Endodermal cell (in vitro differentiated cells): Measurements from ENCODE around the gene TAF7L. TPM values are rescaled to one million over a fixed set of nuclear protein-coding genes. Genes with fewer than 3 reads are reported as not detected.
"Not testable (repeated sequence)": the region's sequence is repeated elsewhere in the genome, so short reads cannot be mapped to it uniquely, and the experiment has no call there.

Source experiments
- DNase-seq: peaks from one replicate; pipeline ENCODE4 v3.0.0-alpha.2; 2017
- H3K27ac ChIP-seq: 2 replicates; pipeline ENCODE4 v1.5.1; 2013; ENCODE audit warnings: mild to moderate bottlenecking, low read depth, low read length, moderate library complexity
- H3K27me3 ChIP-seq: 2 replicates; pipeline ENCODE4 v1.6.1; 2013; ENCODE audit warnings: mild to moderate bottlenecking, low read length, moderate library complexity; ENCODE audit not compliant: insufficient read depth, control insufficient read depth, poor library complexity, severe bottlenecking
- H3K36me3 ChIP-seq: 2 replicates; pipeline ENCODE4 v1.7.0; 2013; ENCODE audit warnings: mild to moderate bottlenecking, low read length, moderate library complexity; ENCODE audit not compliant: control insufficient read depth, insufficient read depth
- H3K4me1 ChIP-seq: one replicate; pipeline ENCODE4 v1.7.0; 2013; ENCODE audit warnings: low read length; ENCODE audit not compliant: control insufficient read depth, insufficient read depth
- H3K4me3 ChIP-seq: 2 replicates; pipeline ENCODE4 v1.5.1; 2013; ENCODE audit warnings: mild to moderate bottlenecking, low read length, moderate library complexity
- H3K9ac ChIP-seq: 2 replicates; pipeline ENCODE4 v1.6.1; 2013; ENCODE audit warnings: mild to moderate bottlenecking, low read length, moderate library complexity; ENCODE audit not compliant: poor library complexity, severe bottlenecking; ENCODE audit errors: extremely low read depth
- H3K9me3 ChIP-seq: 2 replicates; pipeline ENCODE4 v1.6.1; 2013; ENCODE audit warnings: mild to moderate bottlenecking, low read length, moderate library complexity; ENCODE audit not compliant: control insufficient read depth
- H3K27ac Mint-ChIP-seq: 2 replicates; pipeline ENCODE4 v1.8.0; 2020; ENCODE audit warnings: mixed read lengths
- H3K27me3 Mint-ChIP-seq: 2 replicates; pipeline ENCODE4 v1.8.0; 2021; ENCODE audit warnings: mild to moderate bottlenecking, mixed read lengths; ENCODE audit not compliant: insufficient read depth
- H3K36me3 Mint-ChIP-seq: 2 replicates; pipeline ENCODE4 v1.8.0; 2020; ENCODE audit warnings: low read depth, mixed read lengths
- H3K4me1 Mint-ChIP-seq: 2 replicates; pipeline ENCODE4 v1.8.0; 2020; ENCODE audit warnings: mixed read lengths
- H3K4me3 Mint-ChIP-seq: 2 replicates; pipeline ENCODE4 v1.8.0; 2020; ENCODE audit warnings: mild to moderate bottlenecking, moderate library complexity, mixed read lengths
- H3K9me3 Mint-ChIP-seq: 2 replicates; pipeline ENCODE4 v1.8.0; 2020; ENCODE audit warnings: mild to moderate bottlenecking, mixed read lengths
- CTCF ChIP-seq: fragments of 200-600 bp; sonication (generic); conservative IDR thresholded peaks from 2 replicates; pipeline ENCODE4 v1.5.0; 2021; ENCODE audit warnings: antibody characterized with exemption, mild to moderate bottlenecking
- WGBS, 2 experiments: methylation state at CpG; one replicate each; pipeline versions ENCODE4 v1.1.5 to v1.1.7; 2013; ENCODE audit warnings: missing lambda C conversion rate in 2 of 2, mixed read lengths in 1 of 2; ENCODE audit not compliant: insufficient coverage in 1 of 2, insufficient read length in 1 of 2; 5-methylcytosine and 5-hydroxymethylcytosine counted together
- long read RNA-seq, 4 experiments: library from polyadenylated mRNA in 2 of 4; library from RNA in 1 of 4; library from capped mRNA in 1 of 4; stranded (forward) in 3 of 4; unstranded in 1 of 4; transcript quantifications; one replicate each; pipeline ENCODE4 v2.0.0, GENCODE V29; 2020 to 2021; ENCODE audit warnings: inconsistent platforms in 1 of 4
- polyA plus RNA-seq, 2 experiments: library from polyadenylated mRNA; stranded (reverse); fragments of 50-300 nt; gene quantifications; one replicate each; pipeline ENCODE4 v1.2.3, GENCODE V29; 2013
- total RNA-seq, 2 donors: library from RNA; stranded (reverse); fragmentation: NEBNext Ultra II Directional in 1 of 2; extraction: Animal tissue kit (Norgen Biotek cat#: 25700) in 1 of 2; gene quantifications; 2 replicates in 1 of 2; 3 replicates in 1 of 2; pipeline ENCODE4 v1.2.1, GENCODE V29; 2021

Gene TAF7L
- total RNA-seq, result under 1 TPM; 0.15 to 0.22 TPM
- 0.53 TPM for polyA plus RNA-seq (2013, experiment 1 of 2)
- polyA plus RNA-seq (2013, experiment 2 of 2), result 0.25 TPM
- long read RNA-seq, experiment 1, result 0 reads
- long read RNA-seq, experiment 2, result 0 reads
- long read RNA-seq, experiment 3, result 0 reads
- long read RNA-seq, experiment 4, result 0 reads

- Histone ChIP-seq H3K4me3 (no peak within 1 kb of the TSS), H3K27me3 (no peaks in the 10 kb centered on the region), H3K9ac (no peak within 1 kb of the TSS), H3K27ac (no peak within 1 kb of the TSS), H3K9me3 (no peaks in the 10 kb centered on the region), H3K36me3 (no peaks in the 10 kb centered on the region), H3K4me1 (no peaks in the 10 kb centered on the region)
- WGBS, 2 experiments, result 50 to 91% methylated on average over 13 to 74 of the region's 75 CpGs
- no peak for TF ChIP-seq CTCF
- no peaks in the 10 kb centered on the region for H3K4me1 Mint-ChIP-seq
- H3K36me3 Mint-ChIP-seq, result peaks cover 2% of the 10 kb centered on the region
- no peak for DNase-seq
- H3K4me3 Mint-ChIP-seq, result no peak within 1 kb of the TSS
- H3K9me3 Mint-ChIP-seq, result peaks cover 50% of the 10 kb centered on the region
- H3K27ac Mint-ChIP-seq, result no peak within 1 kb of the TSS
- peaks cover 28% of the 10 kb centered on the region for H3K27me3 Mint-ChIP-seq
Observed at GRCh38 chrX:101290957-101291603, at the start of gene TAF7L. TSS of gene TAF7L (minus strand) at chrX:101291334. CDS start at chrX:101287543, 3,791 bp downstream.

GRCh38 chrX:101337776-101338271 lies 46.7 kb upstream of the TAF7L start:
- no peak for TF ChIP-seq CTCF
- DNase-seq, result no peak
- Histone ChIP-seq H3K9ac (no peak overlapping the region), H3K27ac (no peak overlapping the region), H3K9me3 (no peaks in the 10 kb centered on the region), H3K36me3 (no peaks in the 10 kb centered on the region), H3K4me3 (no peak overlapping the region), H3K4me1 (no peaks in the 10 kb centered on the region), H3K27me3 (no peaks in the 10 kb centered on the region)
- Mint-ChIP-seq H3K4me3 (no peak overlapping the region), H3K27ac (no peak overlapping the region), H3K4me1 (no peaks in the 10 kb centered on the region), H3K27me3 (no peaks in the 10 kb centered on the region), H3K36me3 (no peaks in the 10 kb centered on the region), H3K9me3 (peaks cover 52% of the 10 kb centered on the region)
- 90 to 93% methylated on average over 2 to 4 of the region's 4 CpGs for WGBS, 2 experiments

- H3K27me3 ChIP-seq, H3K4me1 Mint-ChIP-seq, H3K27me3 Mint-ChIP-seq, H3K9me3 ChIP-seq, H3K9ac ChIP-seq, H3K4me3 Mint-ChIP-seq, H3K27ac Mint-ChIP-seq, H3K27ac ChIP-seq, H3K4me3 ChIP-seq, H3K36me3 ChIP-seq, H3K36me3 Mint-ChIP-seq, DNase-seq, H3K4me1 ChIP-seq: not testable (repeated sequence)
- H3K9me3 Mint-ChIP-seq, result peaks cover 66% of the 10 kb centered on the region
- WGBS, 2 experiments, result 67 to 93% methylated on average over 1 to 7 of the region's 7 CpGs
Observed at GRCh38 chrX:101334310-101334709, 43.2 kb upstream of the TAF7L start.

GRCh38 chrX:101326600-101326999 lies 35.5 kb upstream of the TAF7L start:
- H3K9me3 ChIP-seq, DNase-seq, H3K27me3 Mint-ChIP-seq, H3K27ac ChIP-seq, H3K9ac ChIP-seq, H3K4me3 Mint-ChIP-seq, H3K4me3 ChIP-seq, H3K27me3 ChIP-seq, H3K36me3 ChIP-seq, H3K36me3 Mint-ChIP-seq, H3K4me1 Mint-ChIP-seq, H3K27ac Mint-ChIP-seq, H3K4me1 ChIP-seq: not testable (repeated sequence)
- WGBS, 2 experiments, result 82% methylated on average over 3 of the region's 3 CpGs; no CpG with 5 or more reads in 1 of the 2 experiments
- H3K9me3 Mint-ChIP-seq, result peaks cover 61% of the 10 kb centered on the region
